ENCODE data around the gene DSTYK. TPM values are rescaled to one million over a fixed set of nuclear protein-coding genes. Genes with fewer than 3 reads are reported as not detected.

Gene DSTYK
- total RNA-seq, 1 donor from 2014 or later: 13.0 TPM

- no peak for DNase-seq (ENCODE audit: low spot score)
- H3K4me2 ChIP-seq: no peak overlapping the region
- H3K9me3 Mint-ChIP-seq: no peaks in the 10 kb centered on the region
- peaks cover 43% of the 10 kb centered on the region for H3K4me1 Mint-ChIP-seq
- peaks cover 8% of the 10 kb centered on the region for H3F3A ChIP-seq (ENCODE audit: low read depth)
- H2AFZ ChIP-seq (replicated peaks): no peak overlapping the region
- peaks cover 3% of the 10 kb centered on the region for H3K27me3 Mint-ChIP-seq (ENCODE audit: insufficient read depth, low read depth)
- no peak overlapping the region for H3K9ac ChIP-seq
- no peaks in the 10 kb centered on the region for H3K36me3 ChIP-seq
- no peak overlapping the region for H3K27ac Mint-ChIP-seq
- peaks cover 9% of the 10 kb centered on the region for H3K4me1 ChIP-seq
- no peak overlapping the region for H3K4me3 Mint-ChIP-seq
- H3K27ac ChIP-seq: no peak overlapping the region
- H3K27me3 ChIP-seq: no peaks in the 10 kb centered on the region
- H3K36me3 Mint-ChIP-seq: no peaks in the 10 kb centered on the region
- TF ChIP-seq EZH2 (IDR thresholded peaks at IDR 0.05) (no peak), EZH2phosphoT487 (IDR thresholded peaks at IDR 0.05) (no peak), CTCF (IDR thresholded peaks at IDR 0.05) (no peak)
- no peak overlapping the region for H3K4me3 ChIP-seq
- no peaks in the 10 kb centered on the region for H3K9me3 ChIP-seq (ENCODE audit: low read depth)
- H4K20me1 ChIP-seq (ENCODE audit: low read depth): no peaks in the 10 kb centered on the region
- no peaks in the 10 kb centered on the region for H3K79me2 ChIP-seq (ENCODE audit: low read depth)
Observed at GRCh38 chr1:205250699-205251098, 39.2 kb upstream of the DSTYK start.

- no peak overlapping the region for H3K27ac ChIP-seq
- peaks cover 8% of the 10 kb centered on the region for H3F3A ChIP-seq (ENCODE audit: low read depth)
- Mint-ChIP-seq H3K27me3 (ENCODE audit: insufficient read depth, low read depth) (peaks cover 3% of the 10 kb centered on the region), H3K36me3 (no peaks in the 10 kb centered on the region), H3K4me3 (no peak overlapping the region), H3K4me1 (peaks cover 40% of the 10 kb centered on the region), H3K27ac (no peak overlapping the region), H3K9me3 (no peaks in the 10 kb centered on the region)
- no peaks in the 10 kb centered on the region for H3K79me2 ChIP-seq (ENCODE audit: low read depth)
- no peak overlapping the region for H3K4me2 ChIP-seq
- no peak overlapping the region for H3K4me3 ChIP-seq
- no peaks in the 10 kb centered on the region for H3K36me3 ChIP-seq
- DNase-seq (ENCODE audit: low spot score): no peak
- H2AFZ ChIP-seq (replicated peaks): no peak overlapping the region
- peaks cover 2% of the 10 kb centered on the region for H4K20me1 ChIP-seq (ENCODE audit: low read depth)
- H3K9me3 ChIP-seq (ENCODE audit: low read depth): no peaks in the 10 kb centered on the region
- H3K4me1 ChIP-seq: peaks cover 9% of the 10 kb centered on the region
- H3K9ac ChIP-seq: no peak overlapping the region
- no peak for TF ChIP-seq EZH2 (IDR thresholded peaks at IDR 0.05)
- no peak for TF ChIP-seq CTCF (IDR thresholded peaks at IDR 0.05)
- no peak for TF ChIP-seq EZH2phosphoT487 (IDR thresholded peaks at IDR 0.05)
- no peaks in the 10 kb centered on the region for H3K27me3 ChIP-seq
Observed at GRCh38 chr1:205249651-205250050, 38.1 kb upstream of the DSTYK start.

- TF ChIP-seq CTCF (IDR thresholded peaks at IDR 0.05) (no peak), EZH2 (IDR thresholded peaks at IDR 0.05) (no peak), EZH2phosphoT487 (IDR thresholded peaks at IDR 0.05) (no peak)
- Mint-ChIP-seq H3K4me1 (peaks cover 40% of the 10 kb centered on the region), H3K27ac (no peak overlapping the region), H3K36me3 (no peaks in the 10 kb centered on the region), H3K4me3 (no peak overlapping the region), H3K9me3 (no peaks in the 10 kb centered on the region), H3K27me3 (ENCODE audit: insufficient read depth, low read depth) (peaks cover 2% of the 10 kb centered on the region)
- Histone ChIP-seq H3K36me3 (no peaks in the 10 kb centered on the region), H3K27me3 (no peaks in the 10 kb centered on the region), H4K20me1 (ENCODE audit: low read depth) (peaks cover 6% of the 10 kb centered on the region), H3K4me2 (no peak overlapping the region), H2AFZ (replicated peaks) (no peak overlapping the region), H3K27ac (no peak overlapping the region), H3K9ac (no peak overlapping the region), H3K4me3 (no peak overlapping the region), H3F3A (ENCODE audit: low read depth) (peaks cover 8% of the 10 kb centered on the region), H3K79me2 (ENCODE audit: low read depth) (no peaks in the 10 kb centered on the region), H3K9me3 (ENCODE audit: low read depth) (no peaks in the 10 kb centered on the region), H3K4me1 (peaks cover 9% of the 10 kb centered on the region)
- DNase-seq (ENCODE audit: low spot score): no peak
Observed at GRCh38 chr1:205248793-205249601, 37.5 kb upstream of the DSTYK start.

All from neural progenitor cell (in vitro differentiated cells).